ENCODE measurements around the gene EPC2.
"Not testable (repeated sequence)": the region's sequence is repeated elsewhere in the genome, so short reads cannot be mapped to it uniquely, and the experiment has no call there.

EPC2 gene

DNA sequence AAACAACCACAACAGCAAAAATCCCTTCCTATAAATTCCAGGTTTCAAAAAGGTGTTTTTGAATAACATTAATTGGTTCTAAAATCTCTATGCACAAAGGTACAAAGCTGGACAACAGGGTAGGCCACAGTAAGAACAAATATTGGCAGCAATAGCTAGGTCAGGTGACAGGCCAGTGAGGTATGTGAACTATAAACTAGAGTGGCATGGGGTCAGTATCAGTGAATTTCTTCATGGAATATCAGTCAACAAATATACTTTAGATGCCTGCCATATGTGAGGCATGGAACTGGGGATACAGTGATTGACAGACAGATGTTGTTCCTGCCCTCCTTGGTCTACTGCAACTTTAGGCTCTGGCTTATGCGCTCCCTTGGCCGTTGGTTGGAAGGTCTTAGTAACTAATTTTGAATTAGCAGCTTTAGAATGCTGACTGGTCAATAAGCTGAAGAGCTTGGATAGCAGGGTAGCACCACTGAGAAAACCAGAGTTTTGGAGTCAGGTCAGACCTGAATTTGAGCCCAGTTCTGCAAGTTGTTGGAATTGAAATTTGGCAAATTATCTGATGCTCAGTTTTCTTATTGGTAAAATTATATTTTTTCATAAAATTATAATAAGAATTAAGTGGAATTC, 2.3 kb upstream of the EPC2 start:
- TF ChIP-seq, protein P1, sequence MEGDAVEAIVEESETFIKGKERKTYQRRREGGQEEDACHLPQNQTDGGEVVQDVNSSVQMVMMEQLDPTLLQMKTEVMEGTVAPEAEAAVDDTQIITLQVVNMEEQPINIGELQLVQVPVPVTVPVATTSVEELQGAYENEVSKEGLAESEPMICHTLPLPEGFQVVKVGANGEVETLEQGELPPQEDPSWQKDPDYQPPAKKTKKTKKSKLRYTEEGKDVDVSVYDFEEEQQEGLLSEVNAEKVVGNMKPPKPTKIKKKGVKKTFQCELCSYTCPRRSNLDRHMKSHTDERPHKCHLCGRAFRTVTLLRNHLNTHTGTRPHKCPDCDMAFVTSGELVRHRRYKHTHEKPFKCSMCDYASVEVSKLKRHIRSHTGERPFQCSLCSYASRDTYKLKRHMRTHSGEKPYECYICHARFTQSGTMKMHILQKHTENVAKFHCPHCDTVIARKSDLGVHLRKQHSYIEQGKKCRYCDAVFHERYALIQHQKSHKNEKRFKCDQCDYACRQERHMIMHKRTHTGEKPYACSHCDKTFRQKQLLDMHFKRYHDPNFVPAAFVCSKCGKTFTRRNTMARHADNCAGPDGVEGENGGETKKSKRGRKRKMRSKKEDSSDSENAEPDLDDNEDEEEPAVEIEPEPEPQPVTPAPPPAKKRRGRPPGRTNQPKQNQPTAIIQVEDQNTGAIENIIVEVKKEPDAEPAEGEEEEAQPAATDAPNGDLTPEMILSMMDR (IDR thresholded peaks at IDR 0.05; ENCODE audit: low read depth, low read length), result no peak
- no peak overlapping the region for H3K4me3 ChIP-seq (ENCODE audit: low read depth, low read length)

DNA sequence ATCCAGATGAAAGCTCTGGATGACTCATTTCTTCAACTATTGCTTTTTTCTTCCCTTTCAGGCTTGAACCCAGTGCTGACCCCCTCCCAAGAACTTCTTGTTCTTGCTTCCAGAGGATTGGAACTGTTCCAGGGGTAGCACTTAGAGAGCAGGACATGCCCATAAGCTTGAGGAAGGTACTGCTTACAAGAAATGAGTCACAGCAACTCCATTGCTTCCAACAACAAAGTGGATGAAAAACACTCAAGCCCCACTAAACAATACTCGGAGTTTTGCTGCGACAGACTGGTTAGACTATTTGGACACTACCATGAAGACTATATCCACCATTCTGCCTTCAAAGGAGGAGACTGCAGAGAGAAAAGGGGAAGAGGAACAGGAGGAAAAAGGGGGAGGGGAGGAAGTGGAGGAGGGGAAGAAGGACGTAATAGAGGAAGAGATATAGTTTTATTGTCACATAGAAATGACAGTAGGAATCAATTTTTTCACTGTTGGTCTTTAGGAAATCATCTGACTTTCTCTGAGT, 1.6 kb upstream of the EPC2 start:
- H3K4me3 ChIP-seq (ENCODE audit: low read depth, low read length), result no peak overlapping the region
- TF ChIP-seq, protein P1 (IDR thresholded peaks at IDR 0.05; ENCODE audit: low read depth, low read length), result no peak

- H3K4me3 ChIP-seq (ENCODE audit: low read depth, low read length), result no peak overlapping the region
- TF ChIP-seq, protein P1 (IDR thresholded peaks at IDR 0.05; ENCODE audit: low read depth, low read length), result no peak
Observed at GRCh38 chr2:148643421-148643820, 1.1 kb upstream of the EPC2 start.

DNA sequence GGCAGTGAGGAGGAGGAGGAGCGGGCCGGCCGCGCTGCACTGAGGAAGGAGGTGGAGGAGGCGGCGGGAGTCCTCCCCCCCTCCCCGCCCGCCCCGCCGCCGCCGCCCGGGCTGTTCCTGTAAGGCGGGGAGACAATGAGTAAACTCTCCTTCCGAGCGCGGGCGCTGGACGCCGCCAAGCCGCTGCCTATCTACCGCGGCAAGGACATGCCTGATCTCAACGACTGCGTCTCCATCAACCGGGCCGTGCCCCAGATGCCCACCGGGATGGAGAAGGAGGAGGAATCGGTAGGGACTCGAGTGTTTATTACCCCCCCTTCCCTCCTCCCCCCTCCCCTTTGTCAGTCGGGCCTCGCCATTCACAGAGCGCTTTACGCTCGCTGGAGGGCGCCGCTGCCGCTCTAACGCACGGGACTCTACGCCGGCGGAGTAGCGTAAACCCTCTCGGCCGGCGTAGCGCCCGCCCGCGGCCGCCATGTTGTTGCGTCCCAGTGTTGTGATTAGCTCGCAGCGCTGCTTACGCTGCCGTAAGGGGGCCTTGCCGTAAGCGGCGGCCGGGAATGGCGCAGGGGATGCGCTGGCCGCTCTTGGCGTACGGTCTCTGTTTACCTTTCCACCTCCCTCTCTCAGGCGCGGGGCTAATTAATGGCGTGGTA, 460 bp downstream of the EPC2 start:
- TF ChIP-seq, protein P1 (IDR thresholded peaks at IDR 0.05; ENCODE audit: low read depth, low read length), result no peak
- peak overlapping the region; percentile 92 for H3K4me3 ChIP-seq (ENCODE audit: low read depth, low read length)

- TF ChIP-seq, protein P1 (IDR thresholded peaks at IDR 0.05; ENCODE audit: low read depth, low read length), result no peak
- H3K4me3 ChIP-seq (ENCODE audit: low read depth, low read length), result peak overlapping the region; percentile 92
Observed at GRCh38 chr2:148645539-148646230, 1.1 kb downstream of the EPC2 start.

DNA sequence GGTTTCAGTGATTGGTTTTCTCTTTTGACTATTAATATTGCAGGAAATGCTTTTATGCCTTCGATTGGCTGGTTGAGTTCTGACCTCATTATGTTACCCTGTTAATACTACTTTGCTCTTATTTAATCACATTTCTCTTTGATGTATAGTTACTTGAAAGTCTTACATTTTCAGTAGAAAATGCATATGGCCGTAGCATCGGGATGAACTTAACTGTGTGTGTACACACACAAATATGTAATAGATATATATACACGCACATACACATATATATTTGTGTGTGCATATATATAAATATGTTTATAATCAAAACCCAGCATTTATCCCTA, 1.6 kb downstream of the EPC2 start:
- TF ChIP-seq, protein P1 (IDR thresholded peaks at IDR 0.05; ENCODE audit: low read depth, low read length), result no peak
- H3K4me3 ChIP-seq (ENCODE audit: low read depth, low read length), result peak overlapping the region; percentile 92

- not testable (repeated sequence) for H3K4me3 ChIP-seq (ENCODE audit: low read depth, low read length)
Observed at GRCh38 chr2:148647711-148648110, 3.2 kb downstream of the EPC2 start.

Measured in WI38 (cell line).